T-cell (primary cell): ENCODE results near the gene NADK. TPM values are rescaled to one million over a fixed set of nuclear protein-coding genes. Genes with fewer than 3 reads are reported as not detected.

Experiments
- ATAC-seq, 4 experiments: fragments of 200-7000 bp in 3 of 4; fragments of 150-1000 bp in 1 of 4; cut with Tn5 transposase; replicated peaks in 1 of 4; 1 replicate in 3 of 4; 2 replicates in 1 of 4; pipeline ENCODE4 v1.10.0; 2021; ENCODE audit warnings: moderate library complexity in 3 of 4, mild to moderate bottlenecking in 2 of 4, moderate number of reproducible peaks in 1 of 4
- CTCF ChIA-PET, 2 donors: fragments of 300-600 bp; sonication (Branson Sonifier 250); formaldehyde crosslinking; loops; one replicate each; lab custom pipeline; 2022; ENCODE audit warnings: antibody characterized with exemption in 2 of 2; lab: Charles Lee
- POLR2A ChIA-PET, 2 donors: fragments of 300-600 bp; sonication (Branson Sonifier 250); formaldehyde crosslinking; loops; one replicate each; lab custom pipeline; 2022; ENCODE audit warnings: antibody characterized with exemption in 2 of 2; lab: Charles Lee
- DNase-seq, 35 experiments: peaks; one replicate each; pipeline versions ENCODE4 v3.0.0 to v3.0.0-alpha.2; 2013 to 2023
- H3K27ac ChIP-seq: one replicate; pipeline ENCODE4 v1.5.1; 2013; ENCODE audit warnings: low read length
- H3K27me3 ChIP-seq, 2 experiments: replicated peaks in 1 of 2; 1 replicate in 1 of 2; 2 replicates in 1 of 2; pipeline versions ENCODE4 v1.6.1 to v1.7.0; 2013; ENCODE audit warnings: low read length in 1 of 2, mixed read lengths in 1 of 2; ENCODE audit not compliant: control insufficient read depth in 2 of 2, insufficient read depth in 2 of 2; ENCODE audit errors: extremely low read depth in 1 of 2
- H3K36me3 ChIP-seq, 2 donors: 1 replicate in 1 of 2; 2 replicates in 1 of 2; pipeline versions ENCODE4 v1.6.1 to v1.7.0; 2013; ENCODE audit warnings: low read length in 1 of 2; ENCODE audit not compliant: control insufficient read depth in 2 of 2, insufficient read depth in 1 of 2; ENCODE audit errors: extremely low read depth in 1 of 2
- H3K4me1 ChIP-seq, 2 experiments: 1 replicate in 1 of 2; 2 replicates in 1 of 2; pipeline versions ENCODE4 v1.6.1 to v1.7.0; 2013; ENCODE audit warnings: low read length in 2 of 2, mixed read lengths in 1 of 2; ENCODE audit not compliant: insufficient read depth in 2 of 2, control insufficient read depth in 1 of 2; ENCODE audit errors: extremely low read depth in 1 of 2
- H3K4me3 ChIP-seq, 2 donors: 1 replicate in 1 of 2; 2 replicates in 1 of 2; pipeline versions ENCODE4 v1.5.1 to v1.7.0; 2013; ENCODE audit warnings: mild to moderate bottlenecking in 2 of 2, low read length in 1 of 2, moderate library complexity in 1 of 2; ENCODE audit not compliant: control insufficient read depth in 1 of 2; ENCODE audit errors: extremely low read depth in 1 of 2
- H3K9me3 ChIP-seq: 2 replicates; pipeline ENCODE4 v1.7.0; 2013
- H3K27ac Mint-ChIP-seq, 2 donors: one replicate each; pipeline ENCODE4 v1.8.0; 2020 to 2021; ENCODE audit warnings: mild to moderate bottlenecking in 2 of 2, mixed read lengths in 2 of 2
- H3K27me3 Mint-ChIP-seq, 2 donors: one replicate each; pipeline ENCODE4 v1.8.0; 2021 to 2022; ENCODE audit warnings: mixed read lengths in 2 of 2
- H3K36me3 Mint-ChIP-seq: one replicate; pipeline ENCODE4 v1.8.0; 2021; ENCODE audit warnings: mixed read lengths
- H3K4me1 Mint-ChIP-seq, 3 donors: one replicate each; pipeline ENCODE4 v1.8.0; 2020 to 2022; ENCODE audit warnings: mixed read lengths in 3 of 3, mild to moderate bottlenecking in 1 of 3
- H3K4me3 Mint-ChIP-seq, 3 donors: one replicate each; pipeline ENCODE4 v1.8.0; 2020 to 2022; ENCODE audit warnings: mild to moderate bottlenecking in 3 of 3, mixed read lengths in 3 of 3, moderate library complexity in 3 of 3
- H3K9me3 Mint-ChIP-seq, 3 donors: one replicate each; pipeline ENCODE4 v1.8.0; 2020 to 2022; ENCODE audit warnings: mixed read lengths in 3 of 3
- WGBS: methylation state at CpG from one replicate; pipeline ENCODE4 v1.1.5; 2013; ENCODE audit warnings: missing lambda C conversion rate; ENCODE audit not compliant: insufficient coverage; 5-methylcytosine and 5-hydroxymethylcytosine counted together
- total RNA-seq, 35 experiments: library from RNA in 6 of 35; stranded (reverse) in 6 of 35; fragments of 120-200 nt in 1 of 35; gene quantifications; one replicate each; pipeline versions ENCODE4 v1.2.1 to v1.2.4 and lab custom pipeline; 2013 to 2026

Gene NADK
- total RNA-seq, 5 donors from 2014 or later (not counting 1 experiment from before 2014, with no cell fraction given): 45.6 to 68.2 (median 58.0) TPM

DNA sequence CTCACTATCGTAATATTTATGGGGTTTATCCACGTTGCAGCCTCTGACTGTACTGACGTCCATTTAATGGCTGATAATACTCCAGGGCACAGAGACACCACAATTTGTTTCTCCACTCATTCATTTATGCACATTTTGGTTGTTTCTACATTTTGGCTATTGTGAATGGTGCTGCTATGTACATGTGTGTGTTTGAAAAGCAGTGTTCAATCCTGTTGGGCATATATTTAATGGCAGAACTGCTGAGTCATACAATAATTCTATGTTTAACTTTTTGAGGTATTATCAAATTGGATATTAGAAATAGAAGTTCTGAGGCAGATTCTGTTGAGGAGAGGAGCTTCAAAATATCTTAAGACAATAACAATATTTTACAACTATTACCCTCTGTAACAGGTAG lies 39.0 kb upstream of the NADK start:
- Histone ChIP-seq H3K4me3 (no peak overlapping the region), H3K4me1 (peaks cover 0 to 2% of the 10 kb centered on the region in 2 experiments), H3K36me3 (peaks cover 15 to 62% of the 10 kb centered on the region in 2 donors), H3K9me3 (no peaks in the 10 kb centered on the region), H3K27me3 (no peaks in the 10 kb centered on the region), H3K27ac (no peak overlapping the region)
- Mint-ChIP-seq H3K27me3 (no peaks in the 10 kb centered on the region), H3K9me3 (no peaks in the 10 kb centered on the region), H3K4me1 (peaks cover 6 to 15% (median 8%) of the 10 kb centered on the region in 3 donors), H3K4me3 (no peak overlapping the region), H3K27ac (no peak overlapping the region), H3K36me3 (peaks cover 33% of the 10 kb centered on the region)
- CTCF ChIA-PET: no interaction called here
- DNase-seq (no peak), ATAC-seq (no peak)
- POLR2A ChIA-PET: no interaction called here
- no CpG with 5 or more reads among the region's 3 CpGs for WGBS

DNA sequence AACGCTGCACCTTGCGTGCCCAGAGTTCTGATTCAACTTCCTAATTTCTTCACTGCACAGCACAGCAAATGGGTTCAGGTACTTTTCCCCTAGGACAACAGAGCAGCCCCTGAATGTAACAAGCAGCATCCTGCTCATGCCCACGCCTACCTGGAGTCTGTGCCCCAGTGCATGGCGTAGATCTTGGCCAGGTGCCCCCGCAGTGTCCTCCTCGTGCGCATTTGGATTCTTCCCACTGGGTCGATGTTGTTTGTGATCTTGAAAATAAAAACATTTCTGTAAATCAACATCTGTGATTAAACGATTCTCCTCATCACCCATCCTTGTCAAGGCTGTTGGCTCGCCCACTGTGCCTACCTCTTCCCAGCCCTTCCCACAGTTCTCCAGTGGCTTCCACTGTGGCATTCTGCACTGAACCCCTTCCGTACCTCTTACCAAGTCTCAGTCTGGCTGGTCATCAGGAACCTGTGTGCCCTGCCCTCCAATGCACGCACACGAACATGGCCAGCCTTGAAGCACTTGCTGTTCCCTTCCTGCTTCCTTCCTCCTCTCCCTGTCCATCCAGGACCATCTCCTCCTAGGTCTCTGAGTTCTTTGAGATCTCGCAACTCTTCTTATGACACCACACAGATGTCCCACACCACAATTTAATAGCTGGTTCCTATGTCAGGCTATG lies 37.5 kb upstream of the NADK start:
- no peaks in the 10 kb centered on the region for H3K9me3 ChIP-seq
- no peak overlapping the region for H3K27ac ChIP-seq
- peaks cover 0 to 2% of the 10 kb centered on the region in 2 experiments for H3K4me1 ChIP-seq
- H3K4me3 Mint-ChIP-seq: no peak overlapping the region
- POLR2A ChIA-PET: interaction anchor here in 1 of 2 donors (0.7 kb wide), 1 partner anchor 43 kb away, joined by 4 read pairs; no protein-coding TSS in a partner anchor
- no peak overlapping the region for H3K27ac Mint-ChIP-seq
- H3K36me3 ChIP-seq: peaks cover 15 to 62% of the 10 kb centered on the region in 2 donors
- ATAC-seq: no peak
- DNase-seq: no peak
- H3K27me3 ChIP-seq: no peaks in the 10 kb centered on the region
- CTCF ChIA-PET: no interaction called here
- WGBS: 96% methylated on average over 9 of the region's 14 CpGs
- no peaks in the 10 kb centered on the region for H3K27me3 Mint-ChIP-seq
- H3K9me3 Mint-ChIP-seq: no peaks in the 10 kb centered on the region
- peaks cover 5 to 11% (median 6%) of the 10 kb centered on the region in 3 donors for H3K4me1 Mint-ChIP-seq
- H3K36me3 Mint-ChIP-seq: peaks cover 31% of the 10 kb centered on the region
- no peak overlapping the region for H3K4me3 ChIP-seq

DNA sequence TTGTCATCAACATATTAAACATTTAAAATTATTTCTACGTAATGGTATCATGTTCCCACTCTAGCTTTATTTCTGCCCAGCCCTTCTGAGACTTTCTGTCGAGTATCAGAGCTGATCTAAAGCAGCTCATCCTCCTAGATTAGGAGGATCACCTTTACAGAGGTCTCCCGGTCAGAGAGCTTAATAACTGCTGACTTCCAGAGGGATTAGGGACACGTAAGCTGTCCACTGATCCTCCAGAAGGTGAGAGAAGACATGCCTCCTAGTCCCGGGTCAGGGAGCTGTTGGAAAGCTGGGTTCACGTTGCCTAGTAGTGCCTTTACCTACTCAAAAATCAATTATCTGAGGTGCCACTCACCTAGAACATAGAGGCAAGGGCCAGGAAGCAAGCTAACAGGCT lies 31.2 kb upstream of the NADK start:
- no peak overlapping the region for H3K4me3 Mint-ChIP-seq
- Histone ChIP-seq H3K9me3 (no peaks in the 10 kb centered on the region), H3K36me3 (peaks cover 20 to 60% of the 10 kb centered on the region in 2 donors), H3K4me3 (no peak overlapping the region), H3K27me3 (no peaks in the 10 kb centered on the region), H3K27ac (no peak overlapping the region), H3K4me1 (peaks cover 0 to 2% of the 10 kb centered on the region in 2 experiments)
- H3K36me3 Mint-ChIP-seq: peaks cover 24% of the 10 kb centered on the region
- CTCF ChIA-PET: no interaction called here
- 100% methylated on average over 4 of the region's 6 CpGs for WGBS
- DNase-seq: no peak
- POLR2A ChIA-PET: no interaction called here
- H3K27ac Mint-ChIP-seq: peak overlapping the region in 1 of 2 donors; percentile 34
- no peaks in the 10 kb centered on the region for H3K27me3 Mint-ChIP-seq
- no peak for ATAC-seq
- peaks cover 1 to 7% (median 3%) of the 10 kb centered on the region in 3 donors for H3K4me1 Mint-ChIP-seq
- no peaks in the 10 kb centered on the region for H3K9me3 Mint-ChIP-seq

DNA sequence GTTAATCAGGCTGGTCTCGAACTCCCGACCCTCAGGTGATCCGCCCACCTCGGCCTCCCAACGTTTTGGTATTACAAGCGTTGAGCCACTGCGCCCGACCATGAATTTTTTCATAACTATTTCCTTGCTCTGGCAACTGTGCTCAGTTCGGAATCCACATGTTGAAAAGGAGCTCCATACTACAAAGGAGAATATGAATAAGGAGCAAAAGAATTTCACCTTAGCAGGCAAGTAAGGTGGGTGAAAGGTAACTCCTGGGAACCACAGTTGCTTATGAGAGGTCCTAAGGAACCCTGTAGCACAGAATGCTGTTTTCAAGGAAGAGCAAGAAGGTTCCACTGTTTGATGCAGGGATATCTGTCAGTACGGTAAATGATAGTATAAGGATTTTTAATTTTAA lies 29.9 kb upstream of the NADK start:
- Mint-ChIP-seq H3K4me3 (no peak overlapping the region), H3K36me3 (peaks cover 26% of the 10 kb centered on the region), H3K4me1 (peaks cover 5 to 12% (median 6%) of the 10 kb centered on the region in 3 donors), H3K27me3 (no peaks in the 10 kb centered on the region), H3K27ac (no peak overlapping the region), H3K9me3 (no peaks in the 10 kb centered on the region)
- Histone ChIP-seq H3K36me3 (peaks cover 20 to 58% of the 10 kb centered on the region in 2 donors), H3K4me1 (peaks cover 0 to 2% of the 10 kb centered on the region in 2 experiments), H3K4me3 (no peak overlapping the region), H3K27ac (no peak overlapping the region), H3K27me3 (no peaks in the 10 kb centered on the region), H3K9me3 (no peaks in the 10 kb centered on the region)
- ChIA-PET CTCF (no interaction called here), POLR2A (no interaction called here)
- ATAC-seq (no peak), DNase-seq (no peak)
- WGBS: 99% methylated on average over 9 of the region's 10 CpGs

DNA sequence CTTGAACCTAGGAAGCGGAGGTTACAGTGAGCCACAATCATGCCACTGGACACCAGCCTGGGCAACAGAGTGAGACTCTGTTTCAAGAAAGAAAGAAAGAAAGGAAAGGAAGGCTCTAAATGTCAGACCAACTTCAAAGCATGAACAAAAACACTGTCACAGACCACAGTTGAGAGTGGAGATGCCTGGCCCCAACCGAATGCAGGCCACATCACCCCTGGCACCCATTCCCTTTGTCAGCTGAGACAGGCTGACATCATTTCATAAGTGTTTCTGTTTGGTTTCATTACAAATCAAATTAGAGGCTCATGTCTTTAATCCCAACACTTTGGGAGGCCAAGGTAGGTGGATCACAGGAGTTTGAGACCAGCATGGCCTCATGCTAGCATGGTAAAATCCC lies 28.6 kb upstream of the NADK start:
- CTCF ChIA-PET: interaction anchor here in 1 of 2 donors (0.7 kb wide), 1 partner anchor 85 kb away, joined by 5 read pairs; no protein-coding TSS in a partner anchor
- Mint-ChIP-seq H3K36me3 (peaks cover 26% of the 10 kb centered on the region), H3K9me3 (no peaks in the 10 kb centered on the region), H3K4me3 (no peak overlapping the region), H3K27me3 (no peaks in the 10 kb centered on the region), H3K4me1 (peaks cover 11 to 15% (median 12%) of the 10 kb centered on the region in 3 donors), H3K27ac (no peak overlapping the region)
- POLR2A ChIA-PET: no interaction called here
- H3K27me3 ChIP-seq: no peaks in the 10 kb centered on the region
- DNase-seq (no peak), ATAC-seq (no peak)
- H3K9me3 ChIP-seq: no peaks in the 10 kb centered on the region
- H3K4me1 ChIP-seq: no peaks in the 10 kb centered on the region
- WGBS: no CpG with 5 or more reads among the region's 2 CpGs
- H3K27ac ChIP-seq: no peak overlapping the region
- H3K36me3 ChIP-seq: peaks cover 20 to 59% of the 10 kb centered on the region in 2 donors
- no peak overlapping the region for H3K4me3 ChIP-seq

DNA sequence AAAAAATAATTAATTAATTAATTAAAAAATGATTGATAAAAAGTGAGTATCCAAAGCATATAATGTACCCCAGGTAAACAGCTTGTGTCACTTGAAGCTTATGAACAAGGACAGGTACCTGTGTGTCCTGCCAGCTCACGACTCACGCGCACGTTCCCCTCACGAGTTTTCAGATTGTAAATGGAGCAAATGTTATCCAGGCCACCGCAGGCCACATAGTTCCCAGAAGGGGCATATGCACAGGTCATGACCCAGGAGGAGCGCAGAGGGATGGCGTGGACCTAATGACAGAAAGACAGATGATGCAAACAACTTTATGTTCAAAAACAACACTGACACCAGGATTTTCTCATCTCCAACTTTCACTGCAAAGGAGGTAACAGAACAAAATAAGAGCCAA lies 26.0 kb upstream of the NADK start:
- DNase-seq (no peak), ATAC-seq (no peak)
- 89% methylated on average over 8 of the region's 8 CpGs for WGBS
- Mint-ChIP-seq H3K9me3 (no peaks in the 10 kb centered on the region), H3K4me3 (no peak overlapping the region), H3K27ac (no peak overlapping the region), H3K4me1 (peaks cover 22 to 30% (median 27%) of the 10 kb centered on the region in 3 donors), H3K27me3 (no peaks in the 10 kb centered on the region), H3K36me3 (peaks cover 33% of the 10 kb centered on the region)
- Histone ChIP-seq H3K27ac (no peak overlapping the region), H3K4me1 (no peaks in the 10 kb centered on the region), H3K9me3 (no peaks in the 10 kb centered on the region), H3K36me3 (peaks cover 18 to 68% of the 10 kb centered on the region in 2 donors), H3K27me3 (no peaks in the 10 kb centered on the region), H3K4me3 (no peak overlapping the region)
- POLR2A ChIA-PET: no interaction called here
- CTCF ChIA-PET: interaction anchor here in 1 of 2 donors (0.7 kb wide), 1 partner anchor 174 kb away, joined by 3 read pairs; no protein-coding TSS in a partner anchor
